HT1080 (cell line): ENCODE results near the gene B4GALNT3. TPM values are rescaled to one million over a fixed set of nuclear protein-coding genes. Genes with fewer than 3 reads are reported as not detected.
A peak's percentile ranks its signal among the peaks of the same experiment; 100 is the strongest.

ENCODE experiments used
- DNase-seq: peaks from one replicate; pipeline ENCODE4 v3.0.0-alpha.2; 2015; ENCODE audit warnings: low read depth
- total RNA-seq: library from RNA; depleted of rRNA; stranded (reverse); fragments of >200 nt; shearing (Covaris generic); gene quantifications from 2 replicates; pipeline ENCODE4 v1.2.3, GENCODE V29; 2014

B4GALNT3 gene
- total RNA-seq, 1 experiment from 2014 or later = 0.50 TPM

GRCh38 chr12:556498-556897 lies 96.8 kb downstream of the B4GALNT3 start:
- DNase-seq = no peak

DNA sequence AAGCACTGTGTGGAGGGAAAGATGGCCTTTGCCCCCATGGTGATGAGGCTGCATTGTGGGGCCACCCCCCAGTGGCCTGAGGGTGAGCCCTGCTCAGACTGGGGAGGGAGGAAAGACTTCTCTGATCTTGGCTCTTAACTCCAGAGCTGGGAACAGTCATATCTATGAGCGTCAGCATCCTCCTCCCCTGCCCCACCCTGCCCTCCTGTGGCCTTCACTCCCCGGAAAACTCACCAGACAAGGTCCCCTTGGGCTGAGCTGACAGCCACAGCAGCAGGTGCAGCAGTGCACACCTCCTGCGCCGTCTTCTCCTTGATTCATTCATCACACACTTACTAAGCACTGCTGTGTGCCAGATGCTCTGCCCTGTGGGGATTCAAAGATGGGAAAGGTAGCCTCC lies 98.8 kb downstream of the B4GALNT3 start:
- DNase-seq = no peak

DNA sequence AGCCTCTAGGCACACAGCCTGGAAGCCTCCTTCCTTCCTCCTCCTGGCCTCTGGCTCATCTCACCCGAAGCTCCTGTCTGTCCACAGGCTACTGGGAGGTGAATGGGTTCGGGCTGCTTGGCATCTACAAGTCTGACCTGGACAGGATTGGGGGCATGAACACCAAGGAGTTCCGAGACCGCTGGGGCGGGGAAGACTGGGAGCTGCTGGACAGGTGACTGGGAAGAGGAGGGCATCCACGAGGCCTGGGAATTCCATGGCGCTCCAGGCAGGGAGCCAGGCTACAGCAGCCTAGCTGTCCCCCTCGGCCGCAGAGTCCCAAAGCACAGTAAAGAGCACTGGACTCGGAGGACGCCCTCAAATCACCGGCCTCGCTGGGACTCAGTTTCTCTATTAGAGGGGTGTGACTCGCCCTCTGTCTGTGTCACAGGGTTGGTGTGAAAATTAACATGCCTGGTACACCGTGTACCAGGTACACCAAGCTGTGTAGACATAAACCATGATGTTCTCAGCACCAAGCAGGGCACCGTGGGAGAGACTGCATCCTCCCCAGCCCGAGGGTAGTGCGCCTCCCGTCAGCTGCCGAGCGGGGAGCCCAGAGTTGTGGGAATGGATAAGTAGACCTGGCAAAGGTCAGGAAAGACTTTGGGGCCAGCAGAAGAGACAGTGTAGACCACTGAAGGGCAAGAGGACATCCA lies 99.6 kb downstream of the B4GALNT3 start:
- no peak for DNase-seq

GRCh38 chr12:559906-560455 lies 100.2 kb downstream of the B4GALNT3 start:
- DNase-seq = no peak

DNA sequence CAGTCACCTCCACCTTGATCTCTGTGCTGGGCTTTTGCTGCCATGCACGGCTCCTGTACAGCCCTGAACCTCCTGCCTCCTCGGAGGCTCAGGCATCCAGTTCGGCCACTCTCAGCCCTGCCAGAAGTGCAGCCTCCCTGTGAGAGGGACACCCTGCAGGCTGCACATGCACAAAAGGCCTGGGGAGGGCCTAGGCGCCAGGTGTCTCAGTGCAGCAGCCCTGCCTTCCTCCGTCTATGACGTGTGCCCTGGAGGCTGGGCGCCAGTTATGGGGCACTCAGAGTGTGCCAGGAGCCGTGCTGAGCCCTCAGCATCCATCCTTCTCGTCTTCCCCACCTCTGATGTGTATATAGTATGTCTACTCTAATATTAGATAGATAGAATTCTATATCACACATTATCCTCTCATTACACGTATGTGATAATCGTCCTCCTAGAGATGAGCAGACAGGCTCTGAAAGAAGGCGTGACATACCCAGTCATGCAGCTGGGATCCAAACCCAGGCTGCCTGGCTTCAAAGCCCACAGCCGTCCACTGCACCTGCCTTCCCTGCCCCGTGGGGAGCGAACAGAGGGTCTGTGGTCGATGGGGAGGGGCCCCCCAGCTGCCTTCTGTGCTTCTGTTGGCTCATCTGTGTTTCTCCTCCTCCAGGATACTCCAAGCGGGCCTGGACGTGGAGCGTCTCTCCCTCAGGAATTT lies 101.1 kb downstream of the B4GALNT3 start:
- DNase-seq = no peak

GRCh38 chr12:561391-561705 lies 101.6 kb downstream of the B4GALNT3 start:
- DNase-seq = no peak

GRCh38 chr12:561908-562593 lies 102.3 kb downstream of the B4GALNT3 start:
- no peak for DNase-seq

GRCh38 chr12:562634-563033 lies 102.9 kb downstream of the B4GALNT3 start:
- no peak for DNase-seq

DNA sequence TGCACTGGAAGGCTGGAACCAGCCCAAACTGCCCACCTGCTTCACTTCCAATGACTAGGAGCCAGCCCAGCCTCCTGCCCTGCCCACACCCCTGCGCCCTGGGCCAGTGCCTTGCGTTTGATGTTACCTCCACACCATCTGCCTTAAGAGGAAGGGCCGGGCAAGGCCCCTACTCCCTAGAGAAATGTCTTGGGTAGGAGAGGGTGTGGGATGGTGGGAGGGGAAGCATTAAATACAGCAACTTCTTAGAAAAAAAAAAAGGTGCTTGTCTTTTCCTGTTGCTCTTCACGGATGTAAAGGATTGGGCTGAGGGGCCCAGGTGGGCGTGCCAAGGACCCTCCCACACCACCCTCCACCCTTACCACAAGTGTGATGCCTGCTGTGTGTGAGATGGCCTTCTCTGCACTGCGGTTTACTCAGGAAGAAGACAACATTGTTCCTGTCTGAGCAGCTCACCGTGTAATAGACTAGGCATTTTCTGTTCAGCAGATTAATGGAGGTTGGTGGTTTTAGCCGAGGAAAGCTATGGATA lies 103.6 kb downstream of the B4GALNT3 start:
- DNase-seq = peak; percentile 87

GRCh38 chr12:563787-564298 lies 104.1 kb downstream of the B4GALNT3 start:
- DNase-seq = no peak

DNA sequence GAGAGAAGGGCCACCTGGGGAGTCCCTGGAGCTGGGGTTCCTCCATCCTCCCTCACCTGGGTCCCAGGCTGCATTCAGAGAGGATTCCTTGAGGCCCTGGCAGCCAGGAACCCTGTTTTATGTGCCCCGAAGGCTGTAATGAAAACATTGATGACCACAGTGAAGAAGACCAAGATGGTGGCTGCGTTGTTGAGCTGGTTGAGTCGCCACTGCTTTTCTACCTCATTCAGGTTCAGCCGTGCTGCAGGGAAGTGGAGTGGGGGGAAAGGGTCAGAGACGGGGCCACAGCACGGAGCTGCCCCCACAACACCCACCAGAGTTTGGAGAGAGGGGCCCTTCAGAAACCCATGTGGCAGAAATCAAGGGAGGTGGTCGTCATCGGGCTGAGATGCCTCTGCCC lies 105.4 kb downstream of the B4GALNT3 start:
- no peak for DNase-seq

DNA sequence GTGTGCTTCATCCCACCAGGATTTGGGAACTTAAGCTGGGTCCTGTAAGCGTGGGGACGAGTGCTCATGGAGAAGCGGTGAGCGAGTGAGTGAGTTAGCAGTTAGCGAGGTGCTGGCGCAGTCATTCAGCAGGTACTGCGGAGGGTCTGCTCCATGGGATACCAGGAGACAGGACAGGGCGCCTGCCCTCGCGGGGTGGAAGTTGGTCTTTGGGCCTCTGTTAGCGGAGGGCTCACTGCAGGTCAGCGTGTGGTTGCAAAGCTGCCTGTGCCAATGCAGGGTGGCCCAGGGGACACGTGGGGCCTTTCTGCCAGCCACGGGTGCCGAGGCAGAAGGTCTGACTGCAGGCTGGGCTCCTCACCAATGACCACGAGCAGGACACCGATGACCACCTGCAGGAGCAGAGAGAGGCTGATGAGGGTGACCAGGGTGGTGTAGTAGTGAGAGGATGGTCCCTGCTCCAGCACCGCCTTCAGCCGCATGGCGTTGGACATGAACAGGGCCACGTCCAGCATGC lies 105.9 kb downstream of the B4GALNT3 start:
- DNase-seq = no peak

DNA sequence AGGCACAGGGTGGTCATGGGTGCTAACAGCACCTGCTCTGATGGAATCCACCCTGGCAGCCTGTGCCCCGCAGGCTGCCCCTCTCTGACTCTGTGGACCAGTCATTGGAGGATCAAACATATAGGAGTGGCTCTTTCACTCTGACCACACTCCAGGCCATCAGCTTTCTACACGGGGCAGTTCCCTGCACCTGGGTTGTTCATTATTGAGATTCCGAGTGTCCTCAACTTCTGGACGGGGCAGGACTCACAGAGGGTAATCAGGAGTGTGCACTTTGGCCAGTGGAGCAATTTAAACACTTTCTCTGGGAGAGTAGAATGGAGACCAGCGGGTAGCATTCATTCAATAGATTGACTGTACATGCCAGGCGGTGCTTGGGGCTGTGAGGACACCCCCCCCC lies 108.7 kb downstream of the B4GALNT3 start:
- no peak for DNase-seq

GRCh38 chr12:569091-569676 lies 109.4 kb downstream of the B4GALNT3 start:
- no peak for DNase-seq

- peak; percentile 78 for DNase-seq
Observed at GRCh38 chr12:569803-570434, 110.2 kb downstream of the B4GALNT3 start.

- peak; percentile 88 for DNase-seq
Observed at GRCh38 chr12:570435-570920, 110.7 kb downstream of the B4GALNT3 start.

DNA sequence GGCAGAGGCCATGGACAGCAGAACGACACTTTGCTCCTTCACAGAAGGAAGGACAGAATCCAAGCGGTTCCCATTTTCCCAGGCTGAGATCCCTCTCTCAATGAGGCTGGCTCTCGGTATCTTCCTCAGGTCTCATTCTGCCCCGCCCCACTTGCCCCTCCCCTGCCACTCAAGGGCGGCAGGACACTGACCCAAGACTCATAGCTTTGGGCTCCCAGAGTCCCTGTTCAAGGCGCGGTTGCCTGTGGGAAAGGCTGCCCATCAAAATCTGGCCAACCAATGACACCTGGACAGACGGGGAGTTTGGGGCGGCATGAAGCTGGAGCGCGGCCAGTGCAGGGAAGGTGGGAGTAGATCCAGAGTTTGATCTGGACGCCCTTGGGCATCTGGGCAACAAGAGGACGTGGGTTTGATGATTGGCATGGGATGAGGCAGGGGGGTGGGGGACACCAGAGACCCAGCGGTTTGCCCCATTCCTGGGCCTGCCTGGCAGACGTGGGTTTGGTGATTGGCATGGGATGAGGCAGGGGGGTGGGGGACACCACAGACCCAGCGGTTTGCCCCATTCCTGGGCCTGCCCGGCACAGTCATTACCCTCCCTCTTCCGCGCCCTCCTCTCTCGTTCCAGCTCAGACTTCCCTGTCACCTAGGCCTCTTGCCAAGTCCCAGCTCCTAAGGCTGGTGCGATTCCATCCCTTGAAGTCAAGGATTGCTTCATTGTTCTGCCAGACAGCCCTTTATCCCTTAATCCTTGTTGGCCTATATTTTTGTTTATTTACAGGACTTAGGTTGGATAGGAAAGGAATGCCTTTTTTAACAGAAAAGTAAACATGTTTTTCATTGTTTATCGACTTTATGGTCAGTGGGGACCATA lies 111.4 kb downstream of the B4GALNT3 start:
- DNase-seq = peak; percentile 86

DNA sequence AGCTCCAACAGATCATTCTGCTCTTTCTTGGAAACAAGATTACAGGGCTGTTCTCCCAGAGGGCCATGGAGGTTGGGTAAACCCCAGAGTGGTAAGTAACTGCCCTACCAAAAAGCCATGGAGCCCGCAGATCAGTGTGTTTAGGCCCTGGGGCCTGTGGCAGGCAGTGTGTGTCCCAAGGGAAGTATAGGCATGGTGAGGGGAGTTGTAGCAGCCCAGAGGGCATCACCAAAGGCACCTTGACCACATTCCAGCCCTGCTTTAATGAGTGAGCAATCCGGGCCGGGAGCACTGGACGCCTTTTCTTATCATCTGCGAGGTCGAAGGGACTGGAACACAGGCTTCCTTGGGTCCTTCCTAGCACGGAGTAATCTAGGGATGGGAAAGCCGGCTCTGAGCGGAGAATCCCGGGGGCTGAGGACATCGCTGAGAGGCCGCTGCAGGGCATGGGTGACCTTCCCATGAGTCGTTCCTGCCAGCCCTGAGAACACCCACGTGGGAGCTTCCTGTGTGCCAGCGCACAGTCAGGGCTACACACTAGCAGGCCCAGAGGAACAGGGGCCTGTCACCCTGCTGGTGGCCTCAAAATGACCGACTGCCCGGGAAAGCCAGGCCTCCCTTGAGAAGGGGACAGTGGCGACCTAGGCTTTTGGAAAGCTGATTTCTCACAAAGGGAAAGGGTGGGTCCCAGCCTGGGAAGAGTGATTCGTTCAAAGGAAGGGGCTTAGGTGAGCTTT lies 112.2 kb downstream of the B4GALNT3 start:
- peak; percentile 44 for DNase-seq

GRCh38 chr12:572532-572899 lies 112.8 kb downstream of the B4GALNT3 start:
- peak; percentile 52 for DNase-seq
